DND-41 (cell line): ENCODE measurements around the gene WDR90.

ENCODE experiments used
- CTCF ChIP-seq: IDR thresholded peaks from 2 replicates; pipeline ENCODE4 v1.5.1; 2012; ENCODE audit warnings: borderline replicate concordance, low read length, moderate library complexity, mild to moderate bottlenecking; ENCODE audit not compliant: poor library complexity, severe bottlenecking; ENCODE audit errors: extremely low read depth
- EZH2 ChIP-seq: IDR thresholded peaks from 3 replicates; pipeline ENCODE4 v1.6.1; 2012; ENCODE audit warnings: borderline replicate concordance, low read depth, mild to moderate bottlenecking, moderate library complexity, low read length, inconsistent platforms; ENCODE audit not compliant: severe bottlenecking

- TF ChIP-seq CTCF (no peak), EZH2 (no peak)
Measured at GRCh38 chr16:704047-704446, 54.9 kb downstream of the WDR90 start.
